ENCODE data around the gene LRRC28.
"Not testable (repeated sequence)": the region's sequence is repeated elsewhere in the genome, so short reads cannot be mapped to it uniquely, and the experiment has no call there.

The LRRC28 gene

GRCh38 chr15:99250857-99251841 lies at the start of gene LRRC28:
LRRC28 (plus strand) TSS chr15:99251481; CDS start chr15:99255958, 4,477 bp downstream.
- peak; percentile 97 for DNase-seq

- no peak for DNase-seq
Measured at GRCh38 chr15:99202176-99202552, 49.1 kb upstream of the LRRC28 start.

GRCh38 chr15:99207672-99208071 lies 43.6 kb upstream of the LRRC28 start:
- DNase-seq: no peak

GRCh38 chr15:99209326-99209725 lies 42.0 kb upstream of the LRRC28 start:
- DNase-seq: no peak

- DNase-seq: no peak
Measured at GRCh38 chr15:99210334-99210733, 40.9 kb upstream of the LRRC28 start.

- DNase-seq: no peak
Measured at GRCh38 chr15:99211926-99212325, 39.4 kb upstream of the LRRC28 start.

GRCh38 chr15:99212406-99212805 lies 38.9 kb upstream of the LRRC28 start:
- DNase-seq: no peak

- DNase-seq: peak; percentile 36
Measured at GRCh38 chr15:99213187-99213811, 38.0 kb upstream of the LRRC28 start.

- no peak for DNase-seq
Measured at GRCh38 chr15:99224372-99225214, 26.7 kb upstream of the LRRC28 start.

GRCh38 chr15:99226802-99227201 lies 24.5 kb upstream of the LRRC28 start:
- DNase-seq: no peak

GRCh38 chr15:99228120-99228770 lies 23.0 kb upstream of the LRRC28 start:
- no peak for DNase-seq

GRCh38 chr15:99230867-99231266 lies 20.4 kb upstream of the LRRC28 start:
- DNase-seq: no peak

GRCh38 chr15:99232740-99233139 lies 18.5 kb upstream of the LRRC28 start:
- no peak for DNase-seq

GRCh38 chr15:99234160-99234559 lies 17.1 kb upstream of the LRRC28 start:
- not testable (repeated sequence) for DNase-seq

- no peak for DNase-seq
Measured at GRCh38 chr15:99238849-99239248, 12.4 kb upstream of the LRRC28 start.

GRCh38 chr15:99239545-99240198 lies 11.6 kb upstream of the LRRC28 start:
- no peak for DNase-seq

- no peak for DNase-seq
Measured at GRCh38 chr15:99241752-99242151, 9.5 kb upstream of the LRRC28 start.

- no peak for DNase-seq
Measured at GRCh38 chr15:99244306-99244705, 7.0 kb upstream of the LRRC28 start.

- DNase-seq: no peak
Measured at GRCh38 chr15:99247062-99247461, 4.2 kb upstream of the LRRC28 start.

- no peak for DNase-seq
Measured at GRCh38 chr15:99248000-99248715, 3.1 kb upstream of the LRRC28 start.

GRCh38 chr15:99249270-99249841 lies 1.9 kb upstream of the LRRC28 start, which contains the start of gene TTC23:
TTC23 (minus strand) TSS chr15:99249581; CDS start chr15:99228712, 20,869 bp downstream.
- DNase-seq: no peak
